HG03520 (cell line): Measurements from ENCODE around the gene RTTN.
"Not testable (repeated sequence)": the region's sequence is repeated elsewhere in the genome, so short reads cannot be mapped to it uniquely, and the experiment has no call there.

ENCODE experiments used
- ATAC-seq: cut with Tn5 transposase; IDR thresholded peaks from one replicate; pipeline ENCODE4 v1.9.1; 2021; ENCODE audit warnings: mild to moderate bottlenecking, moderate library complexity; ENCODE audit not compliant: unreplicated experiment

The RTTN gene

GRCh38 chr18:70154591-70155194 lies 50.8 kb downstream of the RTTN start:
- no peak for ATAC-seq

DNA sequence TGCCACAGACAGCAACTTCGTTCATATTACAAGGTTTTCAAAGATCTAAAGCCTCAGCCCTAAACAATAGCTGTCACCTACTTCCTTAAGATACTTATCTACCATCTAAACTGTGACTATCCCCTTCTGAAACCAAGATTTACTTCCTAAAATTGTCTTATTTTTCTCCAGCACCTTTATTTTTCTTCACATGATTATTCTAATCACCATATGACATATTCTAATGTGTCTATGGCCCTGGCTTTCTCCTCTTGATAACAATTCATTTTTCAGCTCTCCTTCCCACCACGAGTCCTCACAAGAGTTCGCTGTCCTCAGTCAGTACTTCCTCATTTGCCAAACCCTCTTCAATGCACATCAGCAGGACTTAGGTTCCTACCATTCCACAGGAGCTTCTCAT lies 53.9 kb downstream of the RTTN start:
- ATAC-seq: no peak

- no peak for ATAC-seq
These were observed 55.7 kb downstream of the RTTN start for GRCh38 chr18:70149616-70150301.

DNA sequence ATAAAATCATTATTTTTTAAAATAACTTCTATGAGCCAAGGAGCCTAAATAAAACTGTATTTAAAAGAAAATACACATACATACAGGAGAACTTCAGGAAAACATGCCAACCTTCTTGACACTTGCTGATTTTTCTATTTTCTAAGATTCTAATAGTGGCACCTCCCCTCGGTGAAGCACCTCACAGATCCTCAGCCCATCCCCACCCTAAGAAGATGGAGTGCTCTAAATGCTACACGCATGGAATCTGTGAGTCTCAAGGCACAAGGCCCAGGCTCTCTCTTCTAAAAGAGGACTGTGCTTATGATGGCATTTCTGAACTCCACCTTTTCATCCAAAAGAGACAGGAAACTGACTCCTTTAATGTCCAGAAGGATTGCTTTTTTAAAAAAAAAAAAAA lies 56.3 kb downstream of the RTTN start:
- no peak for ATAC-seq

DNA sequence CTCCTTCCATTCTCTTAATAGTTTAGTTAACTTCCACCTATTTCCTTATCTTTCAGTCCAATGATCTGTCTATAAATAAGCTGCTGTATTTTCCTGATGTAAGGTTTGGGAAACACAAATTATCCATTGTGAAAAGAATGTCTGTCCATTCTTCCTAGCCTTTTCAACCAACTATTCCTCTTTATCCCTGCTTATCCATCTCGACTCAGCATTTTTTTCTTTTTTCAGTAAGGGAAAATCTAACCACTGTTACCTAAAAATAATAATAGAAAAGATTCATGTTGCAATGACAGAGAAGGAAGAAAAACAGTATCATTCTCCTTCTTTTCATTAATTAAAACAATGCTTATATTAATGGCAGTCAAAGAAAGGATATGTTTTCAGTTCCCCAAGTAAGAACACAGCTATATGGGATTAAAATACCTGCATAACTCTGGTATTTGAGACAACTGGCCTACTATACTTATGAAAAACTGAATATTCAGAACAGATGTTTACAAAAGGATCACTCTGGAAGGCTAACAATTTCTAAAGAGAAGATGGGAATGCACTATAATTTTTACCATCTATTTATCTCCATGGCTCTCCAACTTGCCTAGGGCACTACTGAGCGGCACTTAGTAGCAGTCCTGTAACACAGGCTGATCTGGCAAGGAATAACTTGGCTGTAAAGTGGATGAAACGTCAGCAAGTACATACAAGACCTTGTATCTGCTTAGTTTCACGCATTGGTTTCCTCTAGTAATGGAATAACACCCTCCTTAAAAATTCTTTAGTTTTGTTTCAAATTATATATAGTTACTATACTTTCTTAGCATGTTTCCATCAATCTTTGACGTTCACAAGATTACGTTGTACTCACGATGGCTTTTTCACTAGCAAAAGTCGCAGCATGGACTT lies 57.2 kb downstream of the RTTN start:
- no peak for ATAC-seq

- ATAC-seq: no peak
These were observed 59.3 kb downstream of the RTTN start for GRCh38 chr18:70146174-70146573.

DNA sequence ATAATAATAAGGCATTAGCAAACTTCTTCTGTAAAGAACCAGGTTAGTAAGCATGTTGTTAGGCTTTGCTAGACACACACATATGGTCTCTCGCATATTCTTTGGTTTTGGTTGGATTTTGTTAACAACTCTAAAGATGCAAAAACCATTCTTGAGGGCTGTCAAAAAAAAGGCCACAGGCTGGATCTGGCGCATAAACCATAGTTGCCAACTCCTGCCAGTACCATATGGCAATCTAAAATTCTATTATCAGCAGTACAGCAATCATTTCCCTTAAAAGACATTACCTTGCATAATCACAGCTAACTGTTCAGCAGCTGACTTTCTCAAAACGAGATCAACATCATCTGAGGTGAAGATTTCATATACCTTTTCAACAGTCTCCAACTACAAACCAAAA lies 63.5 kb downstream of the RTTN start:
- ATAC-seq: no peak

GRCh38 chr18:70139138-70139537 lies 66.3 kb downstream of the RTTN start:
- no peak for ATAC-seq

DNA sequence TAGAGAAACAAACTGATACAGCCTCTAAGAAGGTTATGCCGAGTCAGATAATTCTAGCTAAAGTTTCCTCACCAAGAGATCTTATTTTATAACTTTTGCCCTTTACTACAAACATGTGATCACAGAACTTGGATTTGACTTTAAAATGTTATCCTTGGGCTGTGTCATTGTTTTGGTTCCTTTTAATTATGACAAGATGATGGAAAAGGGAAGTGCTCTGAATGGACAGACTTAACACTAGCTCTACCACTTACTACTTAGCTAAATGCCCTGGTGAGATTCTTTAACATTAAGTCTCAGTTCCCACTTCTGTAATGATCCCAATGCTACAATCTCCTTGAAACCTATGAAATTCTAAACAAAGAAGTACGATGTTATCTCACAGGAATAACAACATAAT lies 69.9 kb downstream of the RTTN start:
- no peak for ATAC-seq

DNA sequence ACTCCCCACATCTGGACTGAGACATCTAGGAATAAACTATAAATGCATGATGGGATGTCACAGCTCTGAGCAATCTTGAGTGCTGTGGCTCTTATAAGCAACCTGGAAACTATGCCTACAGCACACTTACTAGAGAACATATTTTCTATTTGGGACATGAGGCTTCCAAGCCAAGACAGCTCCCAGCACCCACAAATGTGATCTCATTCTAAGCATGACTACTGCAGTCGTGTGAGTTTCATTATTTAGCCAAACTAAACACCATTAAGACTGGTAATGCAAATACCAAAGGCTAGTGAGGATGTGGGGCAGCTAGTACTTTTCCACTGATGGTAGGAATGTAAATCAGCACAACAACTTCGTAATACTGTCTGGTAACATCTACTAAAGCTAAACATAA lies 72.5 kb downstream of the RTTN start:
- ATAC-seq: no peak

DNA sequence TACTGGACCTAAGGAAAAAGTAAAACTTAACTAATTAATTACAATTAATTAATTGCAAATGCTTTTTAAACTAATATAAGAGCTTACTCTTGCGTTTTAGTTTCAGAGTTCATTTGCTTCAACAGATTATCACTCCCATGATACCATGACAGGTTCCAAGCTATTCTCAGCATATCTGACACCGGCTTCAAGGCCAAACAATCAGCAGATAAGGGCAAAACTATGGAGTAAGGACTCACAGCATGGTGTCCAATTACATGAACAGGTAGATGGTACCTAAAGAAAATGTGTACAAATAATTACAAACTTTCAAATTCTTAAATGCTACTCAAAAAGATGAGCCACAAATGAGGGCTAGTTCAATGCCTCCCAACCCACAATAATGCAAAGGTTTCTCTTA lies 77.2 kb downstream of the RTTN start:
- no peak for ATAC-seq

DNA sequence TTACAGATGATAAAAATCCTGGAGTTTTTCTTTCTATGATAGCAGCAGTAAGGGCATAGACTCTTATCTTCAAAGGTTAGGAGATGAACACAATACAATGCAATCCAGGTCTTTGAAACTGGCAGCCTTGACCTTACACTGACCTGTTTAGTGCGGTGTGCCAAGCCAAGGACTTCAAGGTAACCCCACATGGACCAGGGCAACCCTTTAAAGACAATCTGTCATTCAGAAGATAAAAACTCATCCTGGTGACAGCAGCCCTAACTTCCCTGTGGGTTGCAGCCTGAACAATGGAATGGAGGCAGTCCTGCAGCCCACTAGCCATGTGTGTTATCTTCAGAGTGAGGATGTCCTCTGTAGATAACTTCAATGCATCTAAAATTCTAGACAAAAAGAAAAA lies 78.1 kb downstream of the RTTN start:
- no peak for ATAC-seq

DNA sequence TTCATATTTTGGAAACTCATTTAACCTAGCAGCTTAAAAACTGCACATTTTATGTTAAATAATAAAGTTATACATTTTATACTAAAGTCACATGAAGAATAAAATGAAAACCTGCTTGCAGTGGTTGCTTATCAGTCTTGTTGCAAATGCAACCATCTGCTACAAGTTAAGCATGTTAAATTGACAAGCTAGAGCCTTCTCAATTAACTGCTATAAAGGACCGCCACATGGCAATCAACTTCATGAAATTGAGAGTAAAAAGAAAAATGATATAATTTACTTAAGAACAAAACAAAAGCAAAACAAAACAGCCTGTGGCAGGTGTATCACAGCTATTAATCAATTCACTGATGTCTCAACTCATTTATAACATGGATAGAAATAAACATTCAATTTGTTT lies 78.7 kb downstream of the RTTN start:
- no peak for ATAC-seq

DNA sequence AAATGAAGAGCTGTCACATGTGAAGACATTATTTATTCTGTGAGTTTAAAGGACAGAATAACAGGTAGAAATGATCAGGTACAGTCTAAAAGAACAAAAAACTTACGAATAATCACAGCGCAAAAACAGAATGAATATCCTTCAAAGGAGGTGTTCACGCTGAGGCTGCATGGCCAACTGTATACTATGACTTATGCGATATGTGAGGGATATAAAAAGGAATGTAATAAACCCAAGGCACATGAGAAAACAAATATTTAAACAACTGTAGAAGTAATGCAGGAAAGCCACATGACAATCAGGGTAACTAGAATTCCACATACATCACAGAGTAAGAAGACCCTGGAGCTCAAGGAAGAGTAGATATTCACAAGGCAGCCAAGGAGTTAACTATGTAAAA lies 81.3 kb downstream of the RTTN start:
- no peak for ATAC-seq

- ATAC-seq: no peak
These were observed 83.6 kb downstream of the RTTN start for GRCh38 chr18:70121842-70122241.

- ATAC-seq: no peak
These were observed 88.5 kb downstream of the RTTN start for GRCh38 chr18:70116949-70117348.

- ATAC-seq: no peak
These were observed 92.0 kb downstream of the RTTN start for GRCh38 chr18:70113511-70113910.

GRCh38 chr18:70110678-70111077 lies 94.8 kb downstream of the RTTN start:
- no peak for ATAC-seq

DNA sequence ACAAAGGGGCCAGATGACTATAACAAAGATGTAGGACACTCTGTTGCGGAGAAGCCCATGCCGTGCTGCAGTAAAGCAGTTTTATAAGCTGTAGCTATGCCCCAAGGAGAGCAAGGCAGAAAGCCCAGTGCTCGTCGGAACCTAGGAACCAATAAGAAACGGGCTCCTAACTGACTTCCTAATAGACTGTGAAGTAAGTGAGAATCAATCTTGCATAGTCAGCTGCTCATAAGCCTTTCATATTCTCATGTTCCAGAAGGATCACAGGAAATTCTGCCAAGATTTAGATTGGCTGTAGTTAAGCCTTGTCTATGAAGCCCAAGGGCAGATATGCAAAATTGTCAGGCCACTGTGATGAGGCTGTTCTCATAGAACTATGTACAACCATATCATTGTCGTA lies 98.4 kb downstream of the RTTN start:
- ATAC-seq: no peak

DNA sequence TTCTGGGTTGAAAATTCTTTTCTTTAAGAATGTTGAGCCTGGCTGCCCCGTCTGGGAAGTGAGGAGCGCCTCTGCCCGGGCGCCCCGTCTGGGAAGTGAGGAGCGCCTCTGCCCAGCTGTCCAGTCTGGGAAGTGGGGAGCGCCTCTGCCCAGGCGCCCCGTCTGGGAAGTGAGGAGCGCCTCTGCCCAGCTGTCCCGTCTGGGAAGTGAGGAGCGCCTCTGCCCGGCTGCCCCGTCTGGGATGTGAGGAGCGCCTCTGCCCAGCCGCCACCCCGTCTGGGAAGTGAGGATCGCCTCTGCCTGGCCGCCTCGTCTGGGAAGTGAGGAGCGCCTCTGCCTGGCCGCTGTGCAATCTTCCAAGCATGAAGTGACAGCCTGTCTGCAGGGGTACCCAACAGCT lies 102.6 kb downstream of the RTTN start:
- not testable (repeated sequence) for ATAC-seq

DNA sequence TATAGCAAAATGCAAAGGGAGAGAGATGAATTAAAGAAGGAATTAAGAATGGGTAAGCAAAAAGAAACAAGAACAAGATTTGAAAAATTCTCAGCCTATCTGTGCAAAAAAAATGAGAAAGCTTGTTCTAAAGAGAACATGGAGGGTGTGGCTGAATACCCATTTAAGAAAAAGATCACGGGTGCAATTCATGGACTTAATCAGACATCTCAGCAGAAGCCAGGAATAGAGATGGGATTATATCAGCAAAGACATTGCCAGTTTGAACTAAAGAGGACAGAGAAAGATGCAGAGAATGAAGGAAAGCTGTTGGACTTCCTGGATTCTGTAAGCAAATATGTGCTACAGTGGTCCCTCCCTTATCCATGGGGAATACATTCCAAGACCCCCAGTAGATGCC lies 115.6 kb downstream of the RTTN start:
- ATAC-seq: no peak

DNA sequence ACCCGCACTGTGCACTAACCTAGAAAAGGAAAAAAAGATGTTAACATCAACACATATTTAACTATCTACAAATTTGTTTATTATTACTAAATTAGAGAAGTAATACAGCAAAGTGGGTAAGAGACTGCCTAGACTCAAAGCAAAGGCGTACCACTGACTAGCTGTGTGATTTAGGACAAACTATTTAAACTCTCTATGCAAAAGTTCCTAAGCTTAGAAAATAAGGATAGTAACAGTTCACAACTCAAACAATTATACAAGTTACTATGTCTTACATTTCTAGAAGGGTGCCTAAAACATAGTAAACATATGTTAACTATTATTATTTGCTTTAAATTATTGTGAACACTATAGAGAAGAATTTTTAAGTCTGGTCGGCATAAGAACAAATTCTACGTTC lies 119.4 kb downstream of the RTTN start:
- no peak for ATAC-seq
